OCI-LY7 (cell line): ENCODE results near the gene FMN2. TPM values are rescaled to one million over a fixed set of nuclear protein-coding genes. Genes with fewer than 3 reads are reported as not detected.

ENCODE experiments used
- BruUV-seq: library from RNA; stranded (reverse); fragments of 400-500 nt; replicated peaks from 2 replicates; lab custom pipeline; 2021; lab: Mats Ljungman, UMichigan
- CTCF ChIA-PET: fragments of 300-600 bp; sonication (Branson Sonifier 250); formaldehyde crosslinking; loops from one replicate; lab custom pipeline; 2022; ENCODE audit warnings: antibody characterized with exemption; ENCODE audit not compliant: unreplicated experiment; lab: Charles Lee
- POLR2A ChIA-PET: fragments of 300-600 bp; sonication (Branson Sonifier 250); formaldehyde crosslinking; loops from one replicate; lab custom pipeline; 2022; ENCODE audit warnings: antibody characterized with exemption; lab: Charles Lee
- DNase-seq: peaks from one replicate; pipeline ENCODE4 v3.0.0-alpha.2; 2015; ENCODE audit warnings: low spot score
- H2AFZ ChIP-seq: fragments of 200-600 bp; sonication (generic), shearing (Covaris generic); 2 replicates; pipeline ENCODE4 v1.6.1; 2014; ENCODE audit warnings: mild to moderate bottlenecking, antibody characterized with exemption, low read length, moderate library complexity
- H3K27ac ChIP-seq: fragments of 200-600 bp; sonication (generic); 2 replicates; pipeline ENCODE4 v1.5.1; 2014; ENCODE audit warnings: mixed run types, low read depth, mild to moderate bottlenecking, moderate library complexity, low read length, inconsistent platforms; ENCODE audit not compliant: poor library complexity, severe bottlenecking
- H3K36me3 ChIP-seq: fragments of 200-600 bp; sonication (generic); 2 replicates; pipeline ENCODE4 v1.6.1; 2014; ENCODE audit warnings: mild to moderate bottlenecking, antibody characterized with exemption, low read length, moderate library complexity, mixed read lengths; ENCODE audit not compliant: insufficient read depth
- H3K4me1 ChIP-seq: fragments of 200-600 bp; sonication (generic); 2 replicates; pipeline ENCODE4 v1.5.1; 2014; ENCODE audit warnings: mild to moderate bottlenecking, low read length; ENCODE audit not compliant: insufficient read depth, poor library complexity, severe bottlenecking
- H3K4me2 ChIP-seq: fragments of 200-600 bp; sonication (generic); 2 replicates; pipeline ENCODE4 v1.6.1; 2014; ENCODE audit warnings: mild to moderate bottlenecking, low read length
- H3K4me3 ChIP-seq: fragments of 200-600 bp; sonication (generic); 2 replicates; pipeline ENCODE4 v1.5.1; 2014; ENCODE audit warnings: mild to moderate bottlenecking, low read depth, low read length; ENCODE audit not compliant: poor library complexity, severe bottlenecking
- H3K79me2 ChIP-seq: fragments of 200-600 bp; sonication (generic); 2 replicates; pipeline ENCODE4 v1.6.1; 2016; ENCODE audit warnings: low read depth, mild to moderate bottlenecking, low read length, moderate library complexity, mixed read lengths; ENCODE audit not compliant: insufficient read depth
- H3K9me2 ChIP-seq: fragments of 200-600 bp; sonication (generic); 2 replicates; pipeline ENCODE4 v1.6.1; 2016; ENCODE audit warnings: mild to moderate bottlenecking, low read length, mixed read lengths; ENCODE audit not compliant: insufficient read depth
- H3K9me3 ChIP-seq: fragments of 200-600 bp; sonication (generic); 2 replicates; pipeline ENCODE4 v1.6.1; 2014; ENCODE audit warnings: mild to moderate bottlenecking, mixed run types, low read length, mixed read lengths
- H4K20me1 ChIP-seq: fragments of 200-600 bp; sonication (generic); 2 replicates; pipeline ENCODE4 v1.6.1; 2014; ENCODE audit warnings: mild to moderate bottlenecking, antibody characterized with exemption, low read length, moderate library complexity, mixed read lengths; ENCODE audit not compliant: insufficient read depth
- EZH2phosphoT487 ChIP-seq: fragments of 200-600 bp; sonication (generic); IDR thresholded peaks from 2 replicates; pipeline ENCODE4 v1.6.1; 2018; ENCODE audit warnings: low read depth, borderline replicate concordance, mild to moderate bottlenecking, mixed run types, antibody characterized with exemption, low read length, moderate library complexity, mixed read lengths
- intact Hi-C: fragments of 100-400 bp; cut with micrococcal nuclease; formaldehyde crosslinking; loops from one replicate; pipeline ENCODE4 v1.10.0; 2022; ENCODE audit not compliant: unreplicated experiment
- total RNA-seq, 2 experiments: library from RNA; depleted of rRNA in 1 of 2; stranded (reverse); fragments of >200 nt in 1 of 2; shearing (Covaris generic) in 1 of 2; gene quantifications; 2 replicates each; pipeline ENCODE4 v1.2.3, GENCODE V29; 2014 to 2022
- TF ChIP-seq, protein P1 (sequence below): fragments of 200-600 bp; sonication (generic); conservative IDR thresholded peaks from 2 replicates; pipeline ENCODE4 v1.5.1; 2014; ENCODE audit warnings: mild to moderate bottlenecking, antibody characterized with exemption, low read length, moderate library complexity, mixed read lengths

Gene FMN2
- total RNA-seq, 2 experiments from 2014 or later: not detected

DNA sequence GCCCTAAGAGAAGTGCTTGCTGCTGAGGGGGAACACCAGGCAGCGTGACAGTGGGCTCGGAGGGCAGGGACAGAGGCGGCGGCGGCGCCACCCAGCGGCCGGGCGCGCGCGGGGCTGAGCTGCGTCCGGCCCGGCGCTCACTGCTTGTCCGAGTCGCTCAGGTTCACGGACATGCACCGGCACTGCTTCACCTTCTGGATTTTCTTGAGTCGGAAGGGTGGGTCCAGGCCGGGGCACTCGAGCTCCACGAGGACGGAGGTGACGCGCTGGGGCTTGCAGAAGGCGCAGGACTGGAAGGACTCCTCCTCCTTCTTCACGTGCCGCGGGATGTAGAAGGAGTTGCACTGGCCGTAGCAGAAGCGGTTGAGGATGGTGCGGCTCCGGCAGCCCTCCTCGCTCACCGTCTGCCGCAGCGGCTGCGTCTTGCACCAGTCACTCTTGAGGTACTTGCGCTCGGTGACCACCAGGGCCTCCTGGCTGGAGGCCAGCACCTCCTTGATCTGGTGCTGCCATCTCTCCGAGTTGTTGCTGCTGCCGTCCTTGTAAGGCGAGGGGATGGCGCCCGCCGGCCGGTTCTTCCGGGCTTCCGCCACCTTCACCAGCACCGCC, 401.3 kb downstream of the FMN2 start:
- BruUV-seq: no TSS peak
- Histone ChIP-seq H2AFZ (no peak overlapping the region), H4K20me1 (no peaks in the 10 kb centered on the region), H3K4me2 (no peak overlapping the region), H3K4me1 (no peaks in the 10 kb centered on the region), H3K4me3 (no peak overlapping the region), H3K36me3 (no peaks in the 10 kb centered on the region), H3K9me2 (no peaks in the 10 kb centered on the region), H3K79me2 (no peaks in the 10 kb centered on the region), H3K27ac (no peak overlapping the region), H3K9me3 (no peaks in the 10 kb centered on the region)
- no peak for DNase-seq
- TF ChIP-seq, protein P1, sequence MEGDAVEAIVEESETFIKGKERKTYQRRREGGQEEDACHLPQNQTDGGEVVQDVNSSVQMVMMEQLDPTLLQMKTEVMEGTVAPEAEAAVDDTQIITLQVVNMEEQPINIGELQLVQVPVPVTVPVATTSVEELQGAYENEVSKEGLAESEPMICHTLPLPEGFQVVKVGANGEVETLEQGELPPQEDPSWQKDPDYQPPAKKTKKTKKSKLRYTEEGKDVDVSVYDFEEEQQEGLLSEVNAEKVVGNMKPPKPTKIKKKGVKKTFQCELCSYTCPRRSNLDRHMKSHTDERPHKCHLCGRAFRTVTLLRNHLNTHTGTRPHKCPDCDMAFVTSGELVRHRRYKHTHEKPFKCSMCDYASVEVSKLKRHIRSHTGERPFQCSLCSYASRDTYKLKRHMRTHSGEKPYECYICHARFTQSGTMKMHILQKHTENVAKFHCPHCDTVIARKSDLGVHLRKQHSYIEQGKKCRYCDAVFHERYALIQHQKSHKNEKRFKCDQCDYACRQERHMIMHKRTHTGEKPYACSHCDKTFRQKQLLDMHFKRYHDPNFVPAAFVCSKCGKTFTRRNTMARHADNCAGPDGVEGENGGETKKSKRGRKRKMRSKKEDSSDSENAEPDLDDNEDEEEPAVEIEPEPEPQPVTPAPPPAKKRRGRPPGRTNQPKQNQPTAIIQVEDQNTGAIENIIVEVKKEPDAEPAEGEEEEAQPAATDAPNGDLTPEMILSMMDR: no peak
- TF ChIP-seq EZH2phosphoT487: no peak
- ChIA-PET POLR2A (no interaction called here), CTCF (no interaction called here)
- intact Hi-C loops: no loop called here

- POLR2A ChIA-PET: no interaction called here
- DNase-seq: no peak
- CTCF ChIA-PET: no interaction called here
- no peak overlapping the region for H3K4me3 ChIP-seq
- no peaks in the 10 kb centered on the region for H3K36me3 ChIP-seq
- BruUV-seq: no TSS peak
- H4K20me1 ChIP-seq: no peaks in the 10 kb centered on the region
- TF ChIP-seq EZH2phosphoT487: no peak
- TF ChIP-seq, protein P1: no peak
- no peak overlapping the region for H2AFZ ChIP-seq
- no peaks in the 10 kb centered on the region for H3K79me2 ChIP-seq
- no peaks in the 10 kb centered on the region for H3K4me1 ChIP-seq
- intact Hi-C loops: no loop called here
- no peak overlapping the region for H3K4me2 ChIP-seq
- no peak overlapping the region for H3K27ac ChIP-seq
- no peaks in the 10 kb centered on the region for H3K9me2 ChIP-seq
- H3K9me3 ChIP-seq: no peaks in the 10 kb centered on the region
Observed at GRCh38 chr1:240495601-240496000, 403.9 kb downstream of the FMN2 start.

- Histone ChIP-seq H3K4me2 (no peak overlapping the region), H3K79me2 (no peaks in the 10 kb centered on the region), H4K20me1 (no peaks in the 10 kb centered on the region), H3K9me3 (no peaks in the 10 kb centered on the region), H3K4me1 (no peaks in the 10 kb centered on the region), H3K27ac (no peak overlapping the region), H3K36me3 (no peaks in the 10 kb centered on the region), H3K4me3 (no peak overlapping the region), H2AFZ (no peak overlapping the region), H3K9me2 (no peaks in the 10 kb centered on the region)
- CTCF ChIA-PET: no interaction called here
- POLR2A ChIA-PET: no interaction called here
- intact Hi-C loops: no loop called here
- no TSS peak for BruUV-seq
- no peak for TF ChIP-seq EZH2phosphoT487
- TF ChIP-seq, protein P1: no peak
- DNase-seq: no peak
Observed at GRCh38 chr1:240496356-240496755, 404.7 kb downstream of the FMN2 start.
